GM23338 (cell line): ENCODE data around the gene MED13L. TPM values are rescaled to one million over a fixed set of nuclear protein-coding genes. Genes with fewer than 3 reads are reported as not detected.

Experiments
- ATAC-seq: fragments of 200-7000 bp; cut with Tn5 transposase; 3 replicates; pipeline ENCODE4 v1.9.1; 2020
- DNase-seq: peaks from one replicate; pipeline ENCODE4 v3.0.0-alpha.2; 2015; ENCODE audit warnings: low spot score
- H2AFZ ChIP-seq: fragments of 200-600 bp; sonication (generic); 2 replicates; pipeline ENCODE4 v1.8.0; 2016; ENCODE audit warnings: antibody characterized with exemption, mild to moderate bottlenecking, moderate library complexity
- H3F3A ChIP-seq: fragments of 200-600 bp; sonication (generic); replicated peaks from 2 replicates; pipeline ENCODE4 v1.8.0; 2017; ENCODE audit warnings: antibody characterized with exemption, mixed run types, low read depth
- H3K27ac ChIP-seq: fragments of 200-600 bp; sonication (generic); 2 replicates; pipeline ENCODE4 v1.6.1; 2016; ENCODE audit warnings: low read depth
- H3K27me3 ChIP-seq: fragments of 200-600 bp; sonication (generic); 2 replicates; pipeline ENCODE4 v1.8.0; 2016; ENCODE audit warnings: mild to moderate bottlenecking, mixed run types, moderate library complexity; ENCODE audit not compliant: insufficient read depth
- H3K36me3 ChIP-seq: fragments of 200-600 bp; sonication (generic); 2 replicates; pipeline ENCODE4 v1.8.0; 2016; ENCODE audit warnings: mild to moderate bottlenecking; ENCODE audit not compliant: insufficient read depth
- H3K4me1 ChIP-seq: fragments of 200-600 bp; sonication (generic); 2 replicates; pipeline ENCODE4 v1.8.0; 2016; ENCODE audit warnings: mild to moderate bottlenecking, moderate library complexity; ENCODE audit not compliant: insufficient read depth
- H3K4me2 ChIP-seq: fragments of 200-600 bp; sonication (generic); 2 replicates; pipeline ENCODE4 v1.7.1; 2017; ENCODE audit warnings: mixed run types
- H3K4me3 ChIP-seq: fragments of 200-600 bp; sonication (generic); 2 replicates; pipeline ENCODE4 v1.6.1; 2016; ENCODE audit warnings: mixed run types
- H3K79me2 ChIP-seq: fragments of 200-600 bp; sonication (generic); replicated peaks from 2 replicates; pipeline ENCODE4 v1.8.0; 2017; ENCODE audit warnings: mild to moderate bottlenecking; ENCODE audit not compliant: insufficient read depth
- H3K9me2 ChIP-seq: fragments of 200-600 bp; sonication (generic); 2 replicates; pipeline ENCODE4 v1.8.0; 2017; ENCODE audit not compliant: insufficient read depth
- H4K20me1 ChIP-seq: fragments of 200-600 bp; sonication (generic); replicated peaks from 2 replicates; pipeline ENCODE4 v1.8.0; 2017; ENCODE audit warnings: mild to moderate bottlenecking; ENCODE audit not compliant: insufficient read depth
- H3K27ac Mint-ChIP-seq: 2 replicates; pipeline ENCODE4 v1.8.0; 2020; ENCODE audit warnings: inconsistent platforms, mild to moderate bottlenecking, moderate library complexity, mixed read lengths
- H3K27me3 Mint-ChIP-seq: 3 replicates; pipeline ENCODE4 v1.8.0; 2022; ENCODE audit warnings: low read depth, mild to moderate bottlenecking, moderate library complexity, mixed read lengths, inconsistent platforms; ENCODE audit not compliant: insufficient read depth, poor library complexity
- H3K36me3 Mint-ChIP-seq: 3 replicates; pipeline ENCODE4 v1.8.0; 2021; ENCODE audit warnings: low read depth, mild to moderate bottlenecking, inconsistent platforms, moderate library complexity, mixed read lengths
- H3K4me1 Mint-ChIP-seq: 3 replicates; pipeline ENCODE4 v1.8.0; 2020; ENCODE audit warnings: mild to moderate bottlenecking, inconsistent platforms, mixed read lengths
- H3K4me3 Mint-ChIP-seq: 3 replicates; pipeline ENCODE4 v1.8.0; 2021; ENCODE audit warnings: moderate library complexity, mild to moderate bottlenecking, inconsistent platforms, mixed read lengths
- H3K9me3 Mint-ChIP-seq: 3 replicates; pipeline ENCODE4 v1.8.0; 2020; ENCODE audit warnings: moderate library complexity, mild to moderate bottlenecking, inconsistent platforms, mixed read lengths
- CREB1 ChIP-seq: fragments of 250-450 bp; sonication (Bioruptor Pico); IDR thresholded peaks from 2 replicates; pipeline ENCODE4 v1.5.0; 2020; ENCODE audit warnings: low read depth, mild to moderate bottlenecking, moderate library complexity
- EZH2 ChIP-seq: fragments of 200-600 bp; sonication (generic); IDR thresholded peaks from one replicate; pipeline ENCODE4 v1.8.0; 2017; ENCODE audit warnings: antibody characterized with exemption, mild to moderate bottlenecking, low read depth; ENCODE audit not compliant: unreplicated experiment
- EZH2phosphoT487 ChIP-seq: fragments of 200-600 bp; sonication (generic); IDR thresholded peaks from one replicate; pipeline ENCODE4 v1.8.1; 2018; ENCODE audit warnings: antibody characterized with exemption; ENCODE audit not compliant: unreplicated experiment
- JUNB ChIP-seq: IDR thresholded peaks from one replicate; pipeline ENCODE4 v1.6.1; 2016; ENCODE audit warnings: antibody characterized with exemption; ENCODE audit not compliant: unreplicated experiment
- NANOG ChIP-seq: IDR thresholded peaks from 2 replicates; pipeline ENCODE4 v1.6.1; 2016; ENCODE audit warnings: antibody characterized with exemption, borderline replicate concordance
- POLR2AphosphoS5 ChIP-seq: IDR thresholded peaks from 2 replicates; pipeline ENCODE4 v1.6.1; 2016; ENCODE audit warnings: antibody characterized with exemption, low read depth
- STAT1 ChIP-seq: IDR thresholded peaks from one replicate; pipeline ENCODE4 v1.6.1; 2016; ENCODE audit warnings: antibody characterized with exemption; ENCODE audit not compliant: unreplicated experiment
- ZNF114 ChIP-seq: fragments of 250-450 bp; sonication (Bioruptor Pico); IDR thresholded peaks from 2 replicates; pipeline ENCODE4 v1.5.0; 2020; ENCODE audit warnings: mild to moderate bottlenecking, moderate library complexity
- ZNF331 ChIP-seq: fragments of 250-450 bp; sonication (Bioruptor Pico); IDR thresholded peaks from 2 replicates; pipeline ENCODE4 v1.5.0; 2020; ENCODE audit warnings: low read depth, mild to moderate bottlenecking, moderate library complexity
- polyA plus RNA-seq: library from polyadenylated mRNA; unstranded; fragments of >200 nt; fragmentation: Nextera tagmentation; extraction: Ambion mirVana; gene quantifications from 2 replicates; pipeline ENCODE4 v1.2.1, GENCODE V29; 2016
- total RNA-seq: library from RNA; depleted of rRNA; stranded (reverse); fragments of >200 nt; shearing (Covaris generic); gene quantifications from 2 replicates; pipeline ENCODE4 v1.2.3, GENCODE V29; 2014
- TF ChIP-seq, protein P1 (sequence below), 2 experiments: fragments of 200-600 bp in 1 of 2; sonication (generic) in 1 of 2; conservative IDR thresholded peaks; 2 replicates each; pipeline versions ENCODE4 v1.5.1 to v1.6.1; 2016 to 2017; ENCODE audit warnings: antibody characterized with exemption in 2 of 2, low read depth in 2 of 2, mild to moderate bottlenecking in 2 of 2, moderate library complexity in 1 of 2
- TF ChIP-seq, protein P2 (sequence below): IDR thresholded peaks from 2 replicates; pipeline ENCODE4 v1.6.1; 2016; ENCODE audit warnings: antibody characterized with exemption
- TF ChIP-seq, protein P3 (sequence below): fragments of 250-450 bp; sonication (Bioruptor Pico); IDR thresholded peaks from 2 replicates; pipeline ENCODE4 v1.5.0; 2020; ENCODE audit warnings: mild to moderate bottlenecking, moderate library complexity
- TF ChIP-seq, protein P4 (sequence below): IDR thresholded peaks from one replicate; pipeline ENCODE4 v1.6.1; 2018; ENCODE audit warnings: antibody characterized with exemption; ENCODE audit not compliant: unreplicated experiment

The MED13L gene
- total and polyA plus RNA-seq, 2 experiments from 2014 or later, result 20.9 to 73.6 TPM

DNA sequence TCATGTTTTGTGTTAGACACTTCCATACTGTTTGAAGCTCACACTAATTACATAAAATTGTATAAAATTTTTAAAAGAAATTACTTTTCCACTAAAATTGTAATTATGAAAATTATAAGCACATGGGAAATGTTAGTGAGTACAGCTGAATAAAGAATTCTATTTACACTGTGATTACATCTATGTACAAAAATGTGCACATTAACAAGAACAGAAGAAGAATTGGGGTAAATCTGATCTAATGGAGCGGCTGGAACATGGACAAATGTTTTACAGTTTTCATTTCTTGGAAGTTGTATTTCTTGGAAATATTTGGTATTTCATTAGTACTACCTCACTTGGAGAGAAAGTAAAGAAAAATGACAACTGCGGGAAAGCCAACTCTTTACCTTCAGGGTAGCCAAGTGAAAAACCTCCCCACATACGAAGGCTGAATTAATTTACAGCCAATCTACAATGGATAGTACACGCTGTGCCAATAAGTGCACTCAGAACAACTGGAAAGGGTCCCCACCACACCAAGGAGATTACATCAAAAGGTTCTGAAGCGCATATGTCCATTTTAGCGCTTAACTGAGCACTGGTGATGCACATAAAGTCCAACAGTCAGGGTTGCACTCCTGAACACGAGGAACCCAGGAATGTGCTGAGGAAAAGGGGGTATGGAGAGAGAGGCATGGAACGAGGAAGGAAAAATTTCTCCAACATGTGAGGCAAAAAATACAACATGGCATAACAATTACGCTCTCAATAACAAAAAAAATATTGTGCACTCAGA, 17.5 kb downstream of the MED13L start:
- Histone ChIP-seq H3K36me3 (no peaks in the 10 kb centered on the region), H3F3A (no peaks in the 10 kb centered on the region), H3K4me3 (no peak overlapping the region), H2AFZ (no peak overlapping the region), H3K9me2 (no peaks in the 10 kb centered on the region), H3K27me3 (no peaks in the 10 kb centered on the region), H3K4me1 (peaks cover 42% of the 10 kb centered on the region), H3K79me2 (peaks cover 100% of the 10 kb centered on the region), H3K4me2 (no peak overlapping the region), H3K27ac (no peak overlapping the region), H4K20me1 (peaks cover 22% of the 10 kb centered on the region)
- Mint-ChIP-seq H3K4me3 (no peak overlapping the region), H3K27ac (peak overlapping the region; percentile 18; the same call in 1 of the 2 replicates), H3K9me3 (no peaks in the 10 kb centered on the region), H3K27me3 (no peaks in the 10 kb centered on the region), H3K4me1 (peaks cover 55% of the 10 kb centered on the region), H3K36me3 (no peaks in the 10 kb centered on the region)
- ATAC-seq (no peak), DNase-seq (no peak)
- TF ChIP-seq EZH2phosphoT487 (no peak), STAT1 (no peak), NANOG (no peak), ZNF114 (CRISPR knock-in tag) (no peak), ZNF331 (CRISPR knock-in tag) (no peak), EZH2 (no peak), JUNB (no peak), CREB1 (no peak), POLR2AphosphoS5 (no peak)
- TF ChIP-seq, protein P1, sequence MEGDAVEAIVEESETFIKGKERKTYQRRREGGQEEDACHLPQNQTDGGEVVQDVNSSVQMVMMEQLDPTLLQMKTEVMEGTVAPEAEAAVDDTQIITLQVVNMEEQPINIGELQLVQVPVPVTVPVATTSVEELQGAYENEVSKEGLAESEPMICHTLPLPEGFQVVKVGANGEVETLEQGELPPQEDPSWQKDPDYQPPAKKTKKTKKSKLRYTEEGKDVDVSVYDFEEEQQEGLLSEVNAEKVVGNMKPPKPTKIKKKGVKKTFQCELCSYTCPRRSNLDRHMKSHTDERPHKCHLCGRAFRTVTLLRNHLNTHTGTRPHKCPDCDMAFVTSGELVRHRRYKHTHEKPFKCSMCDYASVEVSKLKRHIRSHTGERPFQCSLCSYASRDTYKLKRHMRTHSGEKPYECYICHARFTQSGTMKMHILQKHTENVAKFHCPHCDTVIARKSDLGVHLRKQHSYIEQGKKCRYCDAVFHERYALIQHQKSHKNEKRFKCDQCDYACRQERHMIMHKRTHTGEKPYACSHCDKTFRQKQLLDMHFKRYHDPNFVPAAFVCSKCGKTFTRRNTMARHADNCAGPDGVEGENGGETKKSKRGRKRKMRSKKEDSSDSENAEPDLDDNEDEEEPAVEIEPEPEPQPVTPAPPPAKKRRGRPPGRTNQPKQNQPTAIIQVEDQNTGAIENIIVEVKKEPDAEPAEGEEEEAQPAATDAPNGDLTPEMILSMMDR (conservative IDR thresholded peaks at IDR 0.05; ENCODE audit: low read depth in 2 of 2), result no peak
- TF ChIP-seq, protein P2, sequence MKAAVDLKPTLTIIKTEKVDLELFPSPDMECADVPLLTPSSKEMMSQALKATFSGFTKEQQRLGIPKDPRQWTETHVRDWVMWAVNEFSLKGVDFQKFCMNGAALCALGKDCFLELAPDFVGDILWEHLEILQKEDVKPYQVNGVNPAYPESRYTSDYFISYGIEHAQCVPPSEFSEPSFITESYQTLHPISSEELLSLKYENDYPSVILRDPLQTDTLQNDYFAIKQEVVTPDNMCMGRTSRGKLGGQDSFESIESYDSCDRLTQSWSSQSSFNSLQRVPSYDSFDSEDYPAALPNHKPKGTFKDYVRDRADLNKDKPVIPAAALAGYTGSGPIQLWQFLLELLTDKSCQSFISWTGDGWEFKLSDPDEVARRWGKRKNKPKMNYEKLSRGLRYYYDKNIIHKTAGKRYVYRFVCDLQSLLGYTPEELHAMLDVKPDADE, result no peak
- TF ChIP-seq, protein P3, sequence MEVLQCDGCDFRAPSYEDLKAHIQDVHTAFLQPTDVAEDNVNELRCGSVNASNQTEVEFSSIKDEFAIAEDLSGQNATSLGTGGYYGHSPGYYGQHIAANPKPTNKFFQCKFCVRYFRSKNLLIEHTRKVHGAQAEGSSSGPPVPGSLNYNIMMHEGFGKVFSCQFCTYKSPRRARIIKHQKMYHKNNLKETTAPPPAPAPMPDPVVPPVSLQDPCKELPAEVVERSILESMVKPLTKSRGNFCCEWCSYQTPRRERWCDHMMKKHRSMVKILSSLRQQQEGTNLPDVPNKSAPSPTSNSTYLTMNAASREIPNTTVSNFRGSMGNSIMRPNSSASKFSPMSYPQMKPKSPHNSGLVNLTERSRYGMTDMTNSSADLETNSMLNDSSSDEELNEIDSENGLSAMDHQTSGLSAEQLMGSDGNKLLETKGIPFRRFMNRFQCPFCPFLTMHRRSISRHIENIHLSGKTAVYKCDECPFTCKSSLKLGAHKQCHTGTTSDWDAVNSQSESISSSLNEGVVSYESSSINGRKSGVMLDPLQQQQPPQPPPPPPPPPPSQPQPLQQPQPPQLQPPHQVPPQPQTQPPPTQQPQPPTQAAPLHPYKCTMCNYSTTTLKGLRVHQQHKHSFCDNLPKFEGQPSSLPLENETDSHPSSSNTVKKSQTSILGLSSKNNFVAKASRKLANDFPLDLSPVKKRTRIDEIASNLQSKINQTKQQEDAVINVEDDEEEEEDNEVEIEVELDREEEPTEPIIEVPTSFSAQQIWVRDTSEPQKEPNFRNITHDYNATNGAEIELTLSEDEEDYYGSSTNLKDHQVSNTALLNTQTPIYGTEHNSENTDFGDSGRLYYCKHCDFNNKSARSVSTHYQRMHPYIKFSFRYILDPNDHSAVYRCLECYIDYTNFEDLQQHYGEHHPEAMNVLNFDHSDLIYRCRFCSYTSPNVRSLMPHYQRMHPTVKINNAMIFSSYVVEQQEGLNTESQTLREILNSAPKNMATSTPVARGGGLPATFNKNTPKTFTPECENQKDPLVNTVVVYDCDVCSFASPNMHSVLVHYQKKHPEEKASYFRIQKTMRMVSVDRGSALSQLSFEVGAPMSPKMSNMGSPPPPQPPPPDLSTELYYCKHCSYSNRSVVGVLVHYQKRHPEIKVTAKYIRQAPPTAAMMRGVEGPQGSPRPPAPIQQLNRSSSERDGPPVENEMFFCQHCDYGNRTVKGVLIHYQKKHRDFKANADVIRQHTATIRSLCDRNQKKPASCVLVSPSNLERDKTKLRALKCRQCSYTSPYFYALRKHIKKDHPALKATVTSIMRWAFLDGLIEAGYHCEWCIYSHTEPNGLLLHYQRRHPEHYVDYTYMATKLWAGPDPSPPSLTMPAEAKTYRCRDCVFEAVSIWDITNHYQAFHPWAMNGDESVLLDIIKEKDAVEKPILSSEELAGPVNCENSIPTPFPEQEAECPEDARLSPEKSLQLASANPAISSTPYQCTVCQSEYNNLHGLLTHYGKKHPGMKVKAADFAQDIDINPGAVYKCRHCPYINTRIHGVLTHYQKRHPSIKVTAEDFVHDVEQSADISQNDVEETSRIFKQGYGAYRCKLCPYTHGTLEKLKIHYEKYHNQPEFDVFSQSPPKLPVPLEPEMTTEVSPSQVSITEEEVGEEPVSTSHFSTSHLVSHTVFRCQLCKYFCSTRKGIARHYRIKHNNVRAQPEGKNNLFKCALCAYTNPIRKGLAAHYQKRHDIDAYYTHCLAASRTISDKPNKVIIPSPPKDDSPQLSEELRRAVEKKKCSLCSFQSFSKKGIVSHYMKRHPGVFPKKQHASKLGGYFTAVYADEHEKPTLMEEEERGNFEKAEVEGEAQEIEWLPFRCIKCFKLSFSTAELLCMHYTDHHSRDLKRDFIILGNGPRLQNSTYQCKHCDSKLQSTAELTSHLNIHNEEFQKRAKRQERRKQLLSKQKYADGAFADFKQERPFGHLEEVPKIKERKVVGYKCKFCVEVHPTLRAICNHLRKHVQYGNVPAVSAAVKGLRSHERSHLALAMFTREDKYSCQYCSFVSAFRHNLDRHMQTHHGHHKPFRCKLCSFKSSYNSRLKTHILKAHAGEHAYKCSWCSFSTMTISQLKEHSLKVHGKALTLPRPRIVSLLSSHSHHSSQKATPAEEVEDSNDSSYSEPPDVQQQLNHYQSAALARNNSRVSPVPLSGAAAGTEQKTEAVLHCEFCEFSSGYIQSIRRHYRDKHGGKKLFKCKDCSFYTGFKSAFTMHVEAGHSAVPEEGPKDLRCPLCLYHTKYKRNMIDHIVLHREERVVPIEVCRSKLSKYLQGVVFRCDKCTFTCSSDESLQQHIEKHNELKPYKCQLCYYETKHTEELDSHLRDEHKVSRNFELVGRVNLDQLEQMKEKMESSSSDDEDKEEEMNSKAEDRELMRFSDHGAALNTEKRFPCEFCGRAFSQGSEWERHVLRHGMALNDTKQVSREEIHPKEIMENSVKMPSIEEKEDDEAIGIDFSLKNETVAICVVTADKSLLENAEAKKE (CRISPR knock-in tag), result no peak
- TF ChIP-seq, protein P4, sequence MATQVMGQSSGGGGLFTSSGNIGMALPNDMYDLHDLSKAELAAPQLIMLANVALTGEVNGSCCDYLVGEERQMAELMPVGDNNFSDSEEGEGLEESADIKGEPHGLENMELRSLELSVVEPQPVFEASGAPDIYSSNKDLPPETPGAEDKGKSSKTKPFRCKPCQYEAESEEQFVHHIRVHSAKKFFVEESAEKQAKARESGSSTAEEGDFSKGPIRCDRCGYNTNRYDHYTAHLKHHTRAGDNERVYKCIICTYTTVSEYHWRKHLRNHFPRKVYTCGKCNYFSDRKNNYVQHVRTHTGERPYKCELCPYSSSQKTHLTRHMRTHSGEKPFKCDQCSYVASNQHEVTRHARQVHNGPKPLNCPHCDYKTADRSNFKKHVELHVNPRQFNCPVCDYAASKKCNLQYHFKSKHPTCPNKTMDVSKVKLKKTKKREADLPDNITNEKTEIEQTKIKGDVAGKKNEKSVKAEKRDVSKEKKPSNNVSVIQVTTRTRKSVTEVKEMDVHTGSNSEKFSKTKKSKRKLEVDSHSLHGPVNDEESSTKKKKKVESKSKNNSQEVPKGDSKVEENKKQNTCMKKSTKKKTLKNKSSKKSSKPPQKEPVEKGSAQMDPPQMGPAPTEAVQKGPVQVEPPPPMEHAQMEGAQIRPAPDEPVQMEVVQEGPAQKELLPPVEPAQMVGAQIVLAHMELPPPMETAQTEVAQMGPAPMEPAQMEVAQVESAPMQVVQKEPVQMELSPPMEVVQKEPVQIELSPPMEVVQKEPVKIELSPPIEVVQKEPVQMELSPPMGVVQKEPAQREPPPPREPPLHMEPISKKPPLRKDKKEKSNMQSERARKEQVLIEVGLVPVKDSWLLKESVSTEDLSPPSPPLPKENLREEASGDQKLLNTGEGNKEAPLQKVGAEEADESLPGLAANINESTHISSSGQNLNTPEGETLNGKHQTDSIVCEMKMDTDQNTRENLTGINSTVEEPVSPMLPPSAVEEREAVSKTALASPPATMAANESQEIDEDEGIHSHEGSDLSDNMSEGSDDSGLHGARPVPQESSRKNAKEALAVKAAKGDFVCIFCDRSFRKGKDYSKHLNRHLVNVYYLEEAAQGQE, result no peak
